OCI-LY3 (cell line): ENCODE results near the gene RENBP.

ENCODE experiments used
- CTCF ChIP-seq: fragments of 200-600, 300-600 bp; sonication (generic); IDR thresholded peaks from 2 replicates; pipeline ENCODE4 v1.5.1; 2014; ENCODE audit warnings: antibody characterized with exemption, low read length, low read depth
- EZH2phosphoT487 ChIP-seq: fragments of 200-600 bp; shearing (Covaris generic); IDR thresholded peaks from 2 replicates; pipeline ENCODE4 v1.6.1; 2018; ENCODE audit warnings: antibody characterized with exemption, mixed run types, low read depth

- TF ChIP-seq CTCF (no peak), EZH2phosphoT487 (no peak)
Measured at GRCh38 chrX:153901753-153902140, 42.7 kb downstream of the RENBP start.
